Measurements from ENCODE around the gene OPRL1. TPM values are rescaled to one million over a fixed set of nuclear protein-coding genes. Genes with fewer than 3 reads are reported as not detected.

Gene OPRL1
- total RNA-seq: 0.61 and 2.3 TPM in 2 replicates

DNA sequence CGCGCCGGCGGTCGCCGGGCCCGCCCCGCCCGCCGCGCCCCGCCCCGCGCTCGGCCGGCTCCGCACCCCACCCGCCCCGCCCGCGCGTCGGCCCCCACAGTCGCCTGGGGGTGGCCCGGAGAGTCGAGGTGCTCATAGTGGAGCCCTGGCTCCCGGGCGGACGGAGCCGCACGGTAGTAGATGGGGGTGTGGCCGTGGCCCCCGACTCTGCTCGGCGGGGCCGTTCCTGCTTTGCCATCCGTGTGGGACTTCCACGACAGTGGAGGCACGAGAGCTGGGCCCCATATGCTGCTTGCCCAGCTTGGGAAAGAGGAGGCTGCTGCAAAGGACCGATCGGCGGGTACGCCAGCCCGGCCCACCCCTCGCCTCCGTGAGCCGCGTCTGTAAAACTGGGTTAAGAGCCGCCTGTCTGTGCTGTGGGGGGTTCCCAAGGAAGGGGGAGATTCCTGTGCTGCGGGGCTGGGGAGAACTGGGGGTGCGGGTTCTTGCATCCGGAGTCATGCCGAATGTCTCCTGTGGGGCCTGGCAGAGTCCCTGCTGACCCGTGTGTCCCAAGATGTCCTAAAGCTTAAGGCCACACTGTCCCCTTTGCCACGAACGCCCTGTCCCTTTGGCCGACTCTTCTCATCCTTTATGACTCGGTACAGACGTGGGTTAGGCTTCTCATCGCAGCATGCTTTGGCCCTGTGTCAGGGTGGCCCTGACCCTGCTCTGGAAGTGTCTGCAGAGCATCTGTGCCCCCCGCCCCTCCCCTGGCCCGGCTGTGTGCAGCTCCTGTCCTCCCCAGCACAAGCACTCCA is at the start of gene OPRL1:
Gene OPRL1, plus strand, starts transcription at position 70 of the 800 bp plus-strand sequence. CDS start 12,639 bp downstream, outside the sequence.

DNA sequence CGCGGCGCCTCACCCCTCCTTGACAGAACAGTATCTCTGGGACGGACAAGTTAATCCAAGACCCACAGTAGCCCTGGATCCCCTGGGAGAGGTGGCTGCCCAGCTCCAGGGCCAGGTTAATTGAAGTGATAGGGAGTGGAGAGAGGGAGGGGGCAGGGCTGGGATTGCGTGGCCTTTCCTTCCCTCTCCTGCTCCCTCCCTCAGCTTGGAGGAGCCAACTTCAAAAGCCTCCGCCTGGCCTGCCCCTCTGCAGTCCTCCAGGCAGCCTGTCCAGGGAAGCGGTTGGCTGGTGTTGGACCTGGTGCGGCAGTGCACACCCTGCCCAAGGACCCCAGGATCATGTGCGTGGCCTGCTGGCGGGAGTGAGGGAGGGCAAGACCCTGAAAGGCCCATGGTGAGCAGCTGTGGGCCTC is 43.9 kb upstream of the OPRL1 start, which contains the start of gene C20orf204:
Gene C20orf204, plus strand, starts transcription at position 250 of the 413 bp plus-strand sequence. Its CDS starts 142 bp downstream, at position 392.

DNA sequence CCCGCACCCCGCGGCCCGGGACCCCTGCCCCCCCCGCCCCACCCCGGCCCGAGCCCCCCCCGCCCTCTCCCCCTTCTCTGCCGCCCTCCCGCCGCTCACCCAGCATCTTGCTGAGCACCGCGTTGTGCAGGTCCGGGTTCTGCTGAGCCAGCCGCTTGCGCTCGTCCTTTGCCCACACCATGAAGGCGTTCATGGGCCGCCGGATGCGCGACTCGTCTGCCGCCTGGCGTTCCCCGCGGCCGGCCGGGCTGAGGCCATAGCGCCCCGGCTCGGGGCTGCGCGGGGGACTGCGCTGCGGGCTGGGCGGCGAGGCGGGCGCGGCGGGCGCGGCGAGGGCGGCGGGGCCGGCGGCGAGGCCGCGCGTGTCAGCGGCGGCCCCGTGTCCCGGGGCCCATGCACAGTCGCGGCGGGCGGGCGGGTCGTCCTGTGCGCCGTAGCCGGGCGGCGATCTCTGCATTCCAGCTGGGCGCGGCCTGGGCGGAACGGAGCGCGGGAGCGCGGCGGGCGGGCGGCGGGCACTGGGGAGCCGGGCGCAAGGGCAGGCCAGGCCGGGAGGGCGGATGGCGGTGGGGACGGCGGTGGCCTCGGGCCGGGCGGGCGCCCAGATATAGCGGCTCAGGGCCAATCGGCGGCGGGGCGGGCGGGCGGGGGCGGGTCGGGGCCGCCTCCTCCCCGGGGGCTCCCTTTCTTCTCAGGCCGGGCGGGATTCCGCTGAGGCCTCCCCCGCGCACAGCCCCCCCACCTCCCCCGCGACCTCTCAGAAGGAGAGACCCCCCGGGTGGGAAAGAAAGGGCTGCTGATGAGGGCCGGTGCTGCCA is 30.6 kb upstream of the OPRL1 start, which contains the start of gene SOX18:
Gene SOX18, minus strand, starts transcription at position 580 of the 818 bp plus-strand sequence. Its CDS starts 123 bp downstream, at position 457.

DNA sequence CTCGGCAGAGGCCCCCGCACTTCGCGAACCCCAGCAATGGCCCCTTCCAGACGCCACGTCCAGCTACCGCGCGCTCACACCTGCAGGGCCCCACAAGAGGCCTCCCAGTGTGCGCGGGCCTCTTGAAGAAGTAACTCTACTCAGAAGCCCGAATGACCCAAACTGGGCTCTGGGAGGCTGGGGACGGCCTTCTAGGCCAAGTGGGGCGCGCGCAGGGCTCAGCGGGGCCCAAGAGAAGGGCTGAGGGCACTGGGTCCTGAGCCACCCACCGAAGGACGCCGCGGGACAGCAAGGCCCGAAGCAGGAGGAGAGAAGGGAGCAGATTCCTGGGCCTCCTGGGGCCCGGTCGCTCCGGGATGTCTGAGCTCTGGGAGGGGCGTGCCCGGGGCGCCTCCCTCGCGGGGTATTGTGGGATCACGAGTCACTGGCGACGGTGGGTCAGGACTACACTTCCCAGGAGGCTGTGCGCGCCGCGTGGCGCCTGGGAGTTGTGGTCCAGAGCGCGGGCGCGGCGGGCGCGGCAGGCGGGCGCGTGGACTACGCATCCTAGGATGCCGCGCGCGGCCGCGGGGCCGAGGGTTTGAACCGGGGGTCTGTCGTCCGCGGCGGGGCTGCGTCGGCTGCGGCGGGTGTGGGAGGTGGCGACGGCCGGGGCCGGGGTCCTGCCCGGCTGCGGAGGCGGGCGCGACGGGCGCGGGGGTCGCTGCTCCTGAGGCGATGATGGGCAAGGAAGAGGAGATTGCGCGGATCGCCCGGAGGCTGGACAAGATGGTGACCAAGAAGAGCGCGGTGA is 17.1 kb upstream of the OPRL1 start, which contains the start of gene TCEA2:
Gene TCEA2, plus strand, starts transcription at position 603 of the 793 bp plus-strand sequence. Its CDS starts 115 bp downstream, at position 718.

DNA sequence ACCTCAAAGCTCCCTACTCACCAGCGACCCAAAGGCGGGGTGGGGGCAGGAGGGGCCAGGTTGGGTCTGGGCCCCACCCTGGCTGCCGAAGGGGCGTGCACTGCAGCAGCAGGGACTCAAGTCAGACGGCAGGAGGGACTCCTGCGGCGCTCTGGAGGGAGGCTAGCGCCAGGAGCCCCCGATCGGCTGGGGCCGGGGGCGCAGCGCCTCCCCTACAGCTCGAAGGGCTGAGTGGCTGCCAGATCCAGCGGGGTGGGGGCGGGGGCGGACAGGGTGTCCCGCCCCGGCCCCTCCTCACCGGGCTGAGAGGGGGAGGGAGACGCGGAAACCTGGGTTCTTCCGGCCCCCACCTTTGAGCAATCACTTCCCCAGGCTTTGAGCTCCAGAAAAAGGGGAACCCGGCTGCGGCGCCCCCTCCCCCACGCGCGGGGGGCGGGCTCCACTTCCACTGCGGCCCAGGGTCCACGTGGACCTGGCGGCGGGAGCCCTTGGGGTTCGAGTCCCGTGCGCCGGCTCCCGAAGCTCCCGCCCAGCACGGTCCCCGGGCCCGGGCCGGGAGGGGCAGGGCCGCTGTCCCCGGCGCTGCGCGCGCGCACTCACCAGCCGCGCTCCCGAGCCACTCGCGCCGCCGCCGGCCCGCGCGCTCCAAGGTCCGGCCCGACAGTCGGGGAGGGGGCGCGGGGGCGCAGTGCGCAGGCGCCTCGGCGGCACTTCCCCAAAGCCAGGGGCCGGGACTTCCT is 439 bp upstream of the OPRL1 start, which contains the start of gene RGS19:
Gene RGS19, minus strand, starts transcription at position 246 of the 740 bp plus-strand sequence. CDS start 2,632 bp downstream, outside the sequence.

DNA sequence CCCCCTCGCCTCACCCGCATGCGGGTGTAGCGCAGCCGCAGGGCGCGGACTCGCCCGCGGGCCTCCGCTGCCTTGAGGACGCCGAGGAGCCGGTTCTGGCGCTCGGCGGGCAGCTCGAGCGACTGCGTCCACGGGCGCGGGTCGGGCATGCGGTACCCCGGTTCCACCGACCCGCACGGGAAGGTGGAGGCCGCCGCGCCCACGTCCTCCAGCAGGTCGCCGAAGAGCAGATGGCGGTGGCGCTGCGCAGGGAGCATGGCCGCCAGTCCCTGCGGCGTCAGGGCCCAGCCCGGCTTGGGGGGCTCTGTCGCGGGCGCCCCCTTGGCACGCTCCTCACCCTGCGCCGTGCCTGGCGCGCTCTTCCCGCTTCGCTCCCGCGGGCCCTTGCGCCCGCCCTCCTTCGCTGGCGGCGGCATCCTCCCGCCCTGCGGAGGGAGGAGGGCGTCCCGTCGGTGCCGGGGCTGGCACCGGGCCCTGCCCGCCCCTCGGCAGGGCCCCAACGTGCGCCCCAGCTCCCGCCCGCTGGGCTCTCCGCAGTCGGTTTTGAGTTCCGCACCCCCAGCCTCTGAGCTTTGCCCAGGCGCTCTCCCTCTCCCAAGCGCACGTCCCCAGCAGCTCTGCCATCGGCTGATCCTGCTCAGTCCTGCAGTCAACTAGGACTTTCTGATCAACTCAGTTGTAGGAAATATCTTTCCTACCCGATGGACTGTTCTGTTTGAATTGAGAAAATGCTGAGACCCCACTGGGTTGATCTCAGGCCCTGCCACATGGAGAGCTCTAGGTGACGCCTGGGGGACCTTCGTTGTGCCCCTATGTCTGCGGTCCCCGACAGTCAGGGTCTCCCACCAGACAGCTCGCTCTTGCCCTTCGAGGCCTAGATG is 4.2 kb downstream of the OPRL1 start, which contains the start of gene LKAAEAR1:
Gene LKAAEAR1, minus strand, starts transcription at position 595 of the 881 bp plus-strand sequence. Its CDS starts 179 bp downstream, at position 416.

DNA sequence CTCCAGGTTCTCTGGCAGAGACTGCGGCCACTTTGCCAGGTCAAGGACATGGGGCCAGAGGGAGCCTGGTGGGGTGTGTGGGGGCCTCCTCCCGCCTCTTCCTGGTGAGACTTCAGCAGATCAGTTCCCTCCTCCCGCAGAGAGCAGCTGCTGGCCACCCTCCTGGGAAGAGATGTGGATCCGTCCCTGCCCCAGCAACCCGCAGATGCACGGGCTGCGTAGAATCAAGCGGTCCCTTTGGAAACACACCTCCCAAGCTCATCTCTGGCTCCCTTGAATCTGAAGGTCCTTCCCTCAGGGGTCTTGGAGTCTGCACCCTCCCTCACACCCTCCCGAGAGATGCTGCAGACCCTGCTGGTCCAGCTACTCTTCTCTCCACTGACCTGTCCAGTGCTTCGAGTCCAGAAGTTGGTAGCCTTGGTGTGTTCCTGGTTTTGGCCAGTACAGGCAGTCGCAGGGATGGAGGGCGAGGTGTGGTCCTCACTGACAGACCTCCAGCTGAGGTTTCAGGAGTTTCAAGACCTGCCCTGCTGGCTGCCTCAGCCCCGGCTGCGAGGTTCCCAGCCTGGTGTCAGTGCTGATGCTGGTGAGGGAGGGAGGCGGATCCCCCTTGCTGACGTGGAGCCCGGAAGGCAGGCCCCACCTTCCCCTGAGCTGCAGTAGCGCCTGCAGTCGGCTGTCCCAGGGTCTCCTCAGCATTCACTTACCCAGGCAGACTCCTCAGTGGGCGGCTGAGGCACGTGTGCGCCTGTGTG is 27.3 kb downstream of the OPRL1 start, which contains the start of gene NPBWR2:
Gene NPBWR2, minus strand, starts transcription at position 585 of the 755 bp plus-strand sequence. CDS start 734 bp downstream, outside the sequence.

Other genes with a start within 250 kb of the OPRL1 start
- gene ZBTB46, start 248.8 kb upstream of the OPRL1 start, total RNA-seq: 2.9 and 4.9 TPM in 2 replicates
- gene ABHD16B, start 218.6 kb upstream of the OPRL1 start, total RNA-seq: not detected in 2 replicates
- 114 and 127 TPM in 2 replicates for gene TPD52L2, start 214.8 kb upstream of the OPRL1 start, total RNA-seq
- 63.2 and 67.9 TPM in 2 replicates for gene DNAJC5, start 185.0 kb upstream of the OPRL1 start, total RNA-seq
- gene UCKL1, start 123.7 kb upstream of the OPRL1 start, total RNA-seq: 22.9 and 28.9 TPM in 2 replicates
- gene ZNF512B, start 110.2 kb upstream of the OPRL1 start, total RNA-seq: 6.5 and 8.2 TPM in 2 replicates
- gene SAMD10, start 100.4 kb upstream of the OPRL1 start, total RNA-seq: 2.6 TPM in 2 replicates
- 61.7 and 62.0 TPM in 2 replicates for gene PRPF6, start 99.0 kb upstream of the OPRL1 start, total RNA-seq
- 2.6 and 3.0 TPM in 2 replicates for gene C20orf204, start 43.9 kb upstream of the OPRL1 start, total RNA-seq
- 18.2 and 24.4 TPM in 2 replicates for gene SOX18, start 30.4 kb upstream of the OPRL1 start, total RNA-seq
- 20.7 and 31.2 TPM in 2 replicates for gene TCEA2, start 16.9 kb upstream of the OPRL1 start, total RNA-seq
- gene RGS19, start 564 bp upstream of the OPRL1 start, total RNA-seq: 11.7 and 18.2 TPM in 2 replicates
- 0.97 TPM in 1 of 2 replicates, not detected in the other for gene LKAAEAR1, start 4.3 kb downstream of the OPRL1 start, total RNA-seq
- not detected in 2 replicates for gene NPBWR2, start 27.5 kb downstream of the OPRL1 start, total RNA-seq
- gene MYT1, start 84.4 kb downstream of the OPRL1 start, total RNA-seq: under 0.01 TPM in 1 of 2 replicates, not detected in the other
- 47.1 and 67.0 TPM in 2 replicates for gene PCMTD2, start 175.7 kb downstream of the OPRL1 start, total RNA-seq